K562 (cell line): ENCODE results near the gene SLC1A3. TPM values are rescaled to one million over a fixed set of nuclear protein-coding genes. Genes with fewer than 3 reads are reported as not detected.

Experiments used
- CBX2 ChIP-seq: fragments of 200-600 bp; sonication (generic); IDR thresholded peaks from one replicate; pipeline ENCODE4 v1.6.1; 2012; ENCODE audit warnings: mild to moderate bottlenecking, low read length, inconsistent platforms; ENCODE audit not compliant: insufficient read depth, poor library complexity, severe bottlenecking
- CTCF ChIP-seq, 3 experiments: IDR thresholded peaks in 2 of 3; conservative IDR thresholded peaks in 1 of 3; 2 replicates each; pipeline ENCODE4 v1.5.1; 2011 to 2012; ENCODE audit warnings: low read length in 3 of 3, mild to moderate bottlenecking in 3 of 3, control low read depth in 2 of 3, improper control_type of control experiment in 1 of 3, inconsistent platforms in 1 of 3, low read depth in 1 of 3, mixed read lengths in 1 of 3, moderate library complexity in 1 of 3; ENCODE audit not compliant: insufficient read depth in 2 of 3
- E2F6 ChIP-seq, 2 experiments: IDR thresholded peaks; 2 replicates each; pipeline ENCODE4 v1.6.1; 2011; ENCODE audit warnings: borderline replicate concordance in 1 of 2, control low read depth in 1 of 2, low read depth in 1 of 2, low read length in 1 of 2, mild to moderate bottlenecking in 1 of 2, mixed read lengths in 1 of 2, moderate library complexity in 1 of 2; ENCODE audit not compliant: insufficient read depth in 1 of 2, insufficient read length in 1 of 2, poor library complexity in 1 of 2, severe bottlenecking in 1 of 2; ENCODE audit errors: extremely low read depth in 1 of 2
- FOS ChIP-seq: IDR thresholded peaks from 3 replicates; pipeline ENCODE4 v1.6.1; 2011; ENCODE audit not compliant: insufficient read length; ENCODE audit errors: extremely low read depth
- GATAD2A ChIP-seq: fragments of 450-650 bp; IDR thresholded peaks from 2 replicates; pipeline ENCODE4 v1.6.1; 2017
- GTF2A2 ChIP-seq: IDR thresholded peaks from 2 replicates; pipeline ENCODE4 v1.6.1; 2016; ENCODE audit warnings: mild to moderate bottlenecking, missing genetic modification characterization, missing compliant biosample characterization
- HMGN3 ChIP-seq: IDR thresholded peaks from 2 replicates; pipeline ENCODE4 v1.6.1; 2011; ENCODE audit warnings: borderline replicate concordance, low read depth, mild to moderate bottlenecking, mixed read lengths, low read length; ENCODE audit not compliant: insufficient read length; ENCODE audit errors: extremely low read depth
- KLF16 ChIP-seq: IDR thresholded peaks from 2 replicates; pipeline ENCODE4 v1.6.1; 2016; ENCODE audit warnings: antibody characterized with exemption
- MCM3 ChIP-seq: fragments of 450-650 bp; IDR thresholded peaks from 2 replicates; pipeline ENCODE4 v1.6.1; 2016
- MYC ChIP-seq, 2 experiments: fragments of 250-450 bp in 1 of 2; sonication (Bioruptor Pico) in 1 of 2; IDR thresholded peaks; 2 replicates each; pipeline versions ENCODE4 v1.5.1 to v1.6.1; 2012 to 2021; ENCODE audit warnings: low read depth in 2 of 2, borderline replicate concordance in 1 of 2, improper control_type of control experiment in 1 of 2, low read length in 1 of 2, mild to moderate bottlenecking in 1 of 2, moderate library complexity in 1 of 2
- NR3C1 ChIP-seq: sonication (generic); formaldehyde crosslinking; IDR thresholded peaks from 2 replicates; pipeline ENCODE4 v1.8.1; 2022; ENCODE audit warnings: missing genetic modification reagents
- PHB2 ChIP-seq: fragments of 450-650 bp; IDR thresholded peaks from 2 replicates; pipeline ENCODE4 v1.6.1; 2017; ENCODE audit warnings: low read depth
- RB1 ChIP-seq: fragments of 450-650 bp; IDR thresholded peaks from 2 replicates; pipeline ENCODE4 v1.6.1; 2017; ENCODE audit warnings: low read depth, mild to moderate bottlenecking
- SIN3B ChIP-seq: fragments of 450-650 bp; IDR thresholded peaks from 2 replicates; pipeline ENCODE4 v1.6.1; 2017; ENCODE audit warnings: low read depth, mild to moderate bottlenecking, moderate library complexity
- SIRT6 ChIP-seq: IDR thresholded peaks from one replicate; pipeline ENCODE4 v1.6.1; 2012; ENCODE audit warnings: low read depth, mild to moderate bottlenecking, control low read depth, inconsistent platforms, low read length, moderate library complexity
- STAG1 ChIP-seq: sonication (generic); formaldehyde crosslinking; IDR thresholded peaks from 2 replicates; pipeline ENCODE4 v1.5.0; 2020; ENCODE audit warnings: missing genetic modification reagents, borderline replicate concordance
- ZNF232 ChIP-seq: sonication (generic); formaldehyde crosslinking; IDR thresholded peaks from 2 replicates; pipeline ENCODE4 v1.8.0; 2022; ENCODE audit warnings: mild to moderate bottlenecking, missing genetic modification reagents
- ZNF445 ChIP-seq: fragments of 250-450 bp; sonication (Bioruptor Pico); IDR thresholded peaks from 2 replicates; pipeline ENCODE4 v1.4.0; 2020; ENCODE audit warnings: low read depth, mild to moderate bottlenecking, moderate library complexity
- ZNF561 ChIP-seq: fragments of 450-650 bp; formaldehyde crosslinking; conservative IDR thresholded peaks from 2 replicates; pipeline ENCODE4 v1.4.0; 2020; ENCODE audit warnings: mild to moderate bottlenecking, moderate library complexity
- polyA plus RNA-seq, 8 experiments: library from polyadenylated mRNA; depleted of rRNA in 4 of 8; stranded (reverse) in 5 of 8; unstranded in 3 of 8; fragments of >200 nt; fragmentation: Nextera tagmentation in 2 of 8; fragmentation: Illumina TruSeq in 1 of 8; extraction: Ambion mirVana in 2 of 8; extraction: Trizol in 1 of 8; gene quantifications; 2 replicates each; pipeline versions ENCODE4 v1.2.1 to v1.2.3, GENCODE V29; 2011 to 2014; ENCODE audit warnings: inconsistent platforms in 1 of 8, missing spikeins in 1 of 8
- total RNA-seq, 7 experiments: library from RNA; depleted of rRNA in 6 of 7; stranded (reverse); fragments of >200 nt in 6 of 7; fragmentation: Illumina TruSeq in 2 of 7; extraction: Trizol in 2 of 7; gene quantifications; 2 replicates each; pipeline versions ENCODE4 v1.2.1 to v1.2.3, GENCODE V29; 2011 to 2021; ENCODE audit warnings: low replicate concordance in 1 of 7
- TF ChIP-seq, protein P1 (sequence below): fragments of 450-650 bp; conservative IDR thresholded peaks from 2 replicates; pipeline ENCODE4 v1.6.1; 2016; ENCODE audit warnings: missing genetic modification characterization, low read depth, mild to moderate bottlenecking, control low read depth, missing compliant biosample characterization

SLC1A3 gene
- total and polyA plus RNA-seq, 9 of the 15 experiments (the other 6 are each of a cell fraction or from before 2014, with no cell fraction given): 0.13 TPM; not detected in 8

DNA sequence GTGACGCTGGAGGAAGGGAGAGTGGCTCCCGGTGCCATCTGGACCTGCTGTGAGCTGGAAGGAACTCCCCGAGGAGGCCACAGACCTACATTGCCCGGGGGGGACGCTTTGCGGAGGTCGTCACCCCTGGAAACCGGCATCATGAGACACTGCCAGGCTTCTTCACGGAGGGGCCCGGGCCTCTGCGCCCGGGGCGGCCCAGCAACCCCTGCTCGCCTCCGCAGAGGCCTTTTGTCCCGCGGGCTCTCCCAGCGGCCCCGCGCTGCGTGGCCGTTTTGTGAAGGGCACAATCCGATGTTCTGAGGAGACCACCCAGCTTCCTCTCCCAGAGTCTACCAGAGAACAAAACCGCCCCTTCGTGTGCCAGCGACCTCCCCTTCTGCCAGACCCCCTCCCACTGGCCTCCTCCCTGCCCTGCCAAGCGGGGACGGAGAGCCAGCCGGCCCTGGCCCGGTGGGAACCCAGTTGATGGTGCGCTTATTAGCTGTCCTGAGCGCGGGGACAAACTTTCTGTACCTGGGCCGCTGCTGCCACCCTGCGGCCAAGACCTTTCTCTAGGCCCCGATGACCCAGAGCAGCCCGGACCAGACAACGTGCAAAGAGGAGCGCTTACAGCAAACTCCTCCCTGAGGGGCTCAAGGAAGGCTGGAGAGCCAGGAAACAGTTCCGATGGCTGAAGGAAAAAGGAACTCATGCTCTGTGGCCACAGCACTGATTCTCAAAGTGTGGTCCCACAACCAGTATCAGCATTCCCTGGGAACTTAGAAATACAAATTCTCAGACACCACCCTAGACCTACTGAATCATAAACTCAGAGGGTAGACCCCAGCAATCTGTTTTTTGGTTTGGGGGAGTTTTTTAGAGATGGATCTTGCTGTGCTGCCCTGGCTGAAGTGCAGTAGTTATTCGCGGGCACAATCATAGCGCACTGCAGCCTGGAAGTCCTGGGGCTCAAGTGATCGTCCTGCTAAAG is 86.7 kb downstream of the SLC1A3 start (continued):
- TF ChIP-seq ZNF561 (CRISPR knock-in tag): no peak
- peak; percentile 57 for TF ChIP-seq RB1
- TF ChIP-seq NR3C1 (CRISPR knock-in tag): no peak
- no peak for TF ChIP-seq FOS
- no peak for TF ChIP-seq GATAD2A
- no peak for TF ChIP-seq SIRT6
- TF ChIP-seq GTF2A2: no peak
- no peak for TF ChIP-seq CBX2
- TF ChIP-seq MCM3: no peak
- TF ChIP-seq CTCF (IDR thresholded peaks at IDR 0.05 in 2 of 3, conservative IDR thresholded peaks at IDR 0.05 in 1 of 3; ENCODE audit: insufficient read depth in 2 of 3, low read depth in 1 of 3, low read length in 3 of 3): peak; percentile 79 to 82 (median 80)
- no peak for TF ChIP-seq ZNF445 (CRISPR knock-in tag)
- TF ChIP-seq ZNF232 (CRISPR knock-in tag): no peak
- TF ChIP-seq, protein P1, sequence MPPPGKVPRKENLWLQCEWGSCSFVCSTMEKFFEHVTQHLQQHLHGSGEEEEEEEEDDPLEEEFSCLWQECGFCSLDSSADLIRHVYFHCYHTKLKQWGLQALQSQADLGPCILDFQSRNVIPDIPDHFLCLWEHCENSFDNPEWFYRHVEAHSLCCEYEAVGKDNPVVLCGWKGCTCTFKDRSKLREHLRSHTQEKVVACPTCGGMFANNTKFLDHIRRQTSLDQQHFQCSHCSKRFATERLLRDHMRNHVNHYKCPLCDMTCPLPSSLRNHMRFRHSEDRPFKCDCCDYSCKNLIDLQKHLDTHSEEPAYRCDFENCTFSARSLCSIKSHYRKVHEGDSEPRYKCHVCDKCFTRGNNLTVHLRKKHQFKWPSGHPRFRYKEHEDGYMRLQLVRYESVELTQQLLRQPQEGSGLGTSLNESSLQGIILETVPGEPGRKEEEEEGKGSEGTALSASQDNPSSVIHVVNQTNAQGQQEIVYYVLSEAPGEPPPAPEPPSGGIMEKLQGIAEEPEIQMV (tag): no peak
- TF ChIP-seq HMGN3: peak; percentile 32
- no peak for TF ChIP-seq SIN3B
- TF ChIP-seq STAG1 (CRISPR knock-in tag): peak; percentile 70; the same call in 1 of the 2 replicates
- TF ChIP-seq MYC (IDR thresholded peaks at IDR 0.05; ENCODE audit: low read depth, low read length): 0 out of 2 replicates have a peak, but pooled peaks have one; percentile 31
- TF ChIP-seq MYC (CRISPR knock-in tag; IDR thresholded peaks at IDR 0.05; ENCODE audit: borderline replicate concordance, low read depth): no peak
- TF ChIP-seq PHB2: no peak
- peak in 1 of 2 experiments; percentile 22 for TF ChIP-seq E2F6 (IDR thresholded peaks at IDR 0.05; ENCODE audit: borderline replicate concordance in 1 of 2, extremely low read depth in 1 of 2, insufficient read depth in 1 of 2, insufficient read length in 1 of 2, low read depth in 1 of 2, low read length in 1 of 2, poor library complexity in 1 of 2, severe bottlenecking in 1 of 2)
- TF ChIP-seq KLF16: 0 out of 2 replicates have a peak, but pooled peaks have one; percentile 25
